DMS53 treated with DMSO at 0.1 percent for 48 hours (cell line): ENCODE results near the gene ARHGAP6.
"Not testable (repeated sequence)": the region's sequence is repeated elsewhere in the genome, so short reads cannot be mapped to it uniquely, and the experiment has no call there.

Experiments
- DNase-seq: peaks from one replicate; lab custom pipeline; 2025; ENCODE audit not compliant: unreplicated experiment; lab: John Stamatoyannopoulos, UW

The ARHGAP6 gene

GRCh38 chrX:11530621-11531020, 135.1 kb downstream of the ARHGAP6 start:
- DNase-seq = no peak

GRCh38 chrX:11528623-11529022, 137.1 kb downstream of the ARHGAP6 start:
- no peak for DNase-seq

- no peak for DNase-seq
Observed at GRCh38 chrX:11525685-11526084, 140.0 kb downstream of the ARHGAP6 start.

- not testable (repeated sequence) for DNase-seq
Observed at GRCh38 chrX:11519234-11519633, 146.5 kb downstream of the ARHGAP6 start.

GRCh38 chrX:11509786-11510185, 155.9 kb downstream of the ARHGAP6 start:
- DNase-seq = no peak

- no peak for DNase-seq
Observed at GRCh38 chrX:11504234-11504633, 161.5 kb downstream of the ARHGAP6 start.

GRCh38 chrX:11499076-11500044, 166.4 kb downstream of the ARHGAP6 start:
- DNase-seq = no peak

GRCh38 chrX:11491375-11491774, 174.3 kb downstream of the ARHGAP6 start:
- DNase-seq = not testable (repeated sequence)

GRCh38 chrX:11484290-11484689, 181.4 kb downstream of the ARHGAP6 start:
- no peak for DNase-seq

GRCh38 chrX:11481035-11481434, 184.7 kb downstream of the ARHGAP6 start:
- DNase-seq = no peak

- no peak for DNase-seq
Observed at GRCh38 chrX:11480626-11481025, 185.1 kb downstream of the ARHGAP6 start.

GRCh38 chrX:11478911-11479310, 186.8 kb downstream of the ARHGAP6 start:
- DNase-seq = no peak

GRCh38 chrX:11478026-11478425, 187.7 kb downstream of the ARHGAP6 start:
- no peak for DNase-seq

- DNase-seq = no peak
Observed at GRCh38 chrX:11474576-11474975, 191.1 kb downstream of the ARHGAP6 start.

GRCh38 chrX:11474021-11474420, 191.7 kb downstream of the ARHGAP6 start:
- no peak for DNase-seq

GRCh38 chrX:11472879-11473278, 192.8 kb downstream of the ARHGAP6 start:
- DNase-seq = no peak

GRCh38 chrX:11472381-11472780, 193.3 kb downstream of the ARHGAP6 start:
- no peak for DNase-seq

GRCh38 chrX:11470250-11470974, 195.3 kb downstream of the ARHGAP6 start:
- no peak for DNase-seq

- no peak for DNase-seq
Observed at GRCh38 chrX:11465648-11466411, 199.9 kb downstream of the ARHGAP6 start.

- DNase-seq = no peak
Observed at GRCh38 chrX:11464836-11465463, 200.8 kb downstream of the ARHGAP6 start.

GRCh38 chrX:11464380-11464779, 201.3 kb downstream of the ARHGAP6 start:
- no peak for DNase-seq
